Stimulated activated CD8-positive, alpha-beta memory T cell treated with anti-CD3 and anti-CD28 coated beads, Interleukin-15, amount 100 ng/mL, for 24 hours (primary cell): ENCODE results near the gene ZDHHC20.

Source experiments
- DNase-seq: peaks from one replicate; pipeline ENCODE4 v3.0.0-alpha.2; 2020; ENCODE audit warnings: low read depth

ZDHHC20 gene

GRCh38 chr13:21361123-21361522 lies 98.0 kb downstream of the ZDHHC20 start:
- DNase-seq, result no peak

- DNase-seq, result no peak
These were observed 98.6 kb downstream of the ZDHHC20 start for GRCh38 chr13:21360463-21360862.

GRCh38 chr13:21359855-21360254 lies 99.2 kb downstream of the ZDHHC20 start:
- DNase-seq, result no peak

- DNase-seq, result no peak
These were observed 103.8 kb downstream of the ZDHHC20 start for GRCh38 chr13:21355304-21355703.

- no peak for DNase-seq
These were observed 104.4 kb downstream of the ZDHHC20 start for GRCh38 chr13:21354721-21355120.

GRCh38 chr13:21348488-21349120 lies 110.5 kb downstream of the ZDHHC20 start:
- no peak for DNase-seq

GRCh38 chr13:21347753-21348318 lies 111.3 kb downstream of the ZDHHC20 start:
- DNase-seq, result no peak

GRCh38 chr13:21344662-21345176 lies 114.4 kb downstream of the ZDHHC20 start:
- no peak for DNase-seq

GRCh38 chr13:21343659-21344058 lies 115.4 kb downstream of the ZDHHC20 start:
- DNase-seq, result no peak

GRCh38 chr13:21342699-21343442 lies 116.2 kb downstream of the ZDHHC20 start:
- DNase-seq, result no peak

GRCh38 chr13:21341637-21342422 lies 117.3 kb downstream of the ZDHHC20 start:
- DNase-seq, result no peak

GRCh38 chr13:21338639-21339278 lies 120.3 kb downstream of the ZDHHC20 start:
- DNase-seq, result no peak

GRCh38 chr13:21338156-21338555 lies 120.9 kb downstream of the ZDHHC20 start:
- no peak for DNase-seq

GRCh38 chr13:21336609-21337349 lies 122.3 kb downstream of the ZDHHC20 start:
- DNase-seq, result no peak

- DNase-seq, result no peak
These were observed 125.9 kb downstream of the ZDHHC20 start for GRCh38 chr13:21333186-21333585.

- no peak for DNase-seq
These were observed 128.8 kb downstream of the ZDHHC20 start for GRCh38 chr13:21330126-21330861.

- DNase-seq, result no peak
These were observed 130.1 kb downstream of the ZDHHC20 start for GRCh38 chr13:21328836-21329477.

- DNase-seq, result no peak
These were observed 130.9 kb downstream of the ZDHHC20 start for GRCh38 chr13:21328201-21328600.

- DNase-seq, result no peak
These were observed 132.7 kb downstream of the ZDHHC20 start for GRCh38 chr13:21326155-21327031.
